Measurements from ENCODE around the gene IZUMO1. TPM values are rescaled to one million over a fixed set of nuclear protein-coding genes. Genes with fewer than 3 reads are reported as not detected.

The IZUMO1 gene
- total and polyA plus RNA-seq, 2 of the 13 experiments (the other 11 are each of a cell fraction or from before 2014, with no cell fraction given): 0.07 to 0.22 TPM

- TF ChIP-seq HOXA3 (CRISPR knock-in tag; IDR thresholded peaks at IDR 0.05): peak; percentile 59; the same call in 1 of the 2 replicates
- peak; percentile 42; the same call in 1 of the 2 replicates for TF ChIP-seq ZNF264 (CRISPR knock-in tag; IDR thresholded peaks at IDR 0.05)
- no peak for TF ChIP-seq CTCF (CRISPR knock-in tag; IDR thresholded peaks at IDR 0.05)
- TF ChIP-seq HDAC1 (CRISPR knock-in tag; IDR thresholded peaks at IDR 0.05): peak; percentile 51; the same call in 1 of the 2 replicates
- peak; percentile 83 for TF ChIP-seq ZNF687 (CRISPR knock-in tag; IDR thresholded peaks at IDR 0.05)
- peak; percentile 77 for TF ChIP-seq ZFY (CRISPR knock-in tag; IDR thresholded peaks at IDR 0.05)
- TF ChIP-seq ZNF263 (CRISPR knock-in tag; IDR thresholded peaks at IDR 0.05): peak; percentile 30; the same call in 1 of the 2 replicates
- TF ChIP-seq ZNF609 (CRISPR knock-in tag; IDR thresholded peaks at IDR 0.05; ENCODE audit: borderline replicate concordance): 0 out of 2 replicates have a peak, but pooled peaks have one; percentile 38
- no peak for TF ChIP-seq HNF1B (CRISPR knock-in tag; IDR thresholded peaks at IDR 0.05)
- 0 out of 4 replicates have a peak, but pooled peaks of 1 of the 2 experiments have one; percentile 35 for TF ChIP-seq NR2F1 (CRISPR knock-in tag; IDR thresholded peaks at IDR 0.05)
- TF ChIP-seq MAX (IDR thresholded peaks at IDR 0.05): peak; percentile 72
Measured at GRCh38 chr19:48757741-48758144, 11.0 kb upstream of the IZUMO1 start (continued).

All from HepG2 (cell line).